Hematopoietic multipotent progenitor cell treated with erythropoietin and hydrocortisone succinate and interleukin-3 and kit ligand, for 15 days (in vitro differentiated cells): ENCODE data around the gene GTPBP2.
A peak's percentile ranks its signal among the peaks of the same experiment; 100 is the strongest.

Experiments used
- DNase-seq: peaks from one replicate; pipeline ENCODE4 v3.0.0-alpha.2; 2015; ENCODE audit warnings: low spot score

Gene GTPBP2

GRCh38 chr6:43575772-43576551 lies 53.1 kb downstream of the GTPBP2 start, which contains the start of the genes POLH and XPO5:
TSS of gene POLH (plus strand) at chr6:43576185. CDS start at chr6:43582320, 6,135 bp downstream.
TSS of gene XPO5 (minus strand) at chr6:43576038. CDS start at chr6:43575864, 174 bp downstream.
- peak; percentile 95 for DNase-seq

GRCh38 chr6:43575105-43575771 lies 53.8 kb downstream of the GTPBP2 start:
- no peak for DNase-seq

- DNase-seq, result no peak
These were observed 57.0 kb downstream of the GTPBP2 start for GRCh38 chr6:43572015-43572414.

GRCh38 chr6:43570876-43571441 lies 58.1 kb downstream of the GTPBP2 start:
- DNase-seq, result no peak
